HG02870 (cell line): ENCODE measurements around the gene CSK.
"Not testable (repeated sequence)": the region's sequence is repeated elsewhere in the genome, so short reads cannot be mapped to it uniquely, and the experiment has no call there.

Experiments
- ATAC-seq: cut with Tn5 transposase; IDR thresholded peaks from one replicate; pipeline ENCODE4 v1.9.1; 2021; ENCODE audit warnings: mild to moderate bottlenecking, moderate library complexity; ENCODE audit not compliant: unreplicated experiment

The CSK gene

DNA sequence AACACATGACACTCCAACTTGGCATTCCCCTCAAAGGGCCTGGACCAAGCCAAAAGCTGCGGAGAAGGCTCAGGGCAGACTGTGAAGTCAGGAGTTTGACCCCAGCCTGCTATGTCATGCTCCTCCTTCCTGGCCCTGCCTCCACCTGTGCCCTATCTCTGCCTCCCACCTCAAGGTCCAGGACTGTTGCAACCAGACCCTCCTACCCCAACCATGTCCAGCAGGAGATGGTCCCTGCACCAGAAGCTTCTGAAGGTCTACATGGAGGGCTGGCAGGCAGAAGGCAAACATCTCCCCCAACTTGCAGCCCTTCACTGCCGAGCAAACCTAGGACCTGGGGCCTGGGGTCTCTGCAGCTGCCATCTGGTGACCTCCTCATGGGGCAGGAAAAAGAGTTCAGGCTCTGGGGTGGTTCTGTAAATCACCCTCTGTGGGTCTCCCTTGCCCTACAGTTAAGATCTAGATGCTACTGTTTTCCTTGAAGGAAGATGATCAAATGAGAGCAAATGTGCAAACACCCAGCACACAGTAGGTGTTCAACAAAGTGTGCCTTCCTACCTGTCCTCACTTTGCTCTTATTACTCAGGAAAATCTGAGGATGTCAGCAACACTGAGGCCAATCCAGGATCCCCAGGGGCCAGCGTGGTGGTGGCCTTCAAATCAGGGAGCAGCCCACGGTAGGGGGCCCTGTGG lies 11.5 kb upstream of the CSK start:
- ATAC-seq = no peak

DNA sequence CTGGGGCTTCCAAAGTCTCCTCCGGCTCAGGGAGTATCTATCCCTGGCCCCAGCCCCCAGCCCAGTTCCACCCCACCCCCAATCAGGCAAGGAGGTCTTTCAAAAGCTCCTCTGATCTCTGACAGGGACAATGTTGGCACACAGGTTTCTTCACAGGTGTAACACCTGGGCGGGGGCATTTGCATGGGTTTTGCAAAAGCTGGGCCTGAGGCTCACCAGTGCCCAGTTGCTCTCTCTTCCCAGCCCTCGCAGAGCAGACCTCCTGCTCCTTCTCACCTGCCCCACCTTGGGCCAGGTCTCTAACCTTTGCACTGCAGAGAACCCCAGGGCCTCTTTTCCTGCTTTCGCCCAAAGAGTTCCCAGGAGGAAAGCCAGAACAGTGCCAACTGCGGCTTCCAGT lies 8.6 kb upstream of the CSK start:
- no peak for ATAC-seq

DNA sequence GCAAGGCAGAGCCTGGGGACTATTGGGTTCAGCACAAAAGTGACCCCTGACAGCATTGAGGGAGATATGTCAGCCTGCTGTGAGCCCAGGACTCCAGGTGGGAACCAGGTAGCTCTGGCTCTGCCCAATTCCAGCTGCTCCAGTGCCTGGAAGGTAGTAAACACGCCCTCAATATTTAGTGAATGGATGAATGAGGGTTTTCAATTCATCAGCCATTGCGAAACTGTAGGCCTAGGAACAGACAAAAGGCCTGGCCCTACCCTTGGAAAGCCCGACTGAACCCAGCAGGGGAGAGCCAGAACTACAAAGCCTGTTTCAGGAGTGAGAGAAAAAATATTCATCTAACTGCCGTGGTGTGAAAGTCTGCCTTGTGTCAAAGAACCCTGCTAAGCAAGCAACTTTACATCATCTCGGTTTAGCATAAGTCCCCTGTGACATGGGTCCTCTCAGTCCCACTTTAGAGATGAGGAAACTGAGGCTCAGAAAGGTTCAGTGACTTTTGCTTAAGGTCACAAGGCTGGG lies 8.1 kb upstream of the CSK start:
- ATAC-seq = no peak

DNA sequence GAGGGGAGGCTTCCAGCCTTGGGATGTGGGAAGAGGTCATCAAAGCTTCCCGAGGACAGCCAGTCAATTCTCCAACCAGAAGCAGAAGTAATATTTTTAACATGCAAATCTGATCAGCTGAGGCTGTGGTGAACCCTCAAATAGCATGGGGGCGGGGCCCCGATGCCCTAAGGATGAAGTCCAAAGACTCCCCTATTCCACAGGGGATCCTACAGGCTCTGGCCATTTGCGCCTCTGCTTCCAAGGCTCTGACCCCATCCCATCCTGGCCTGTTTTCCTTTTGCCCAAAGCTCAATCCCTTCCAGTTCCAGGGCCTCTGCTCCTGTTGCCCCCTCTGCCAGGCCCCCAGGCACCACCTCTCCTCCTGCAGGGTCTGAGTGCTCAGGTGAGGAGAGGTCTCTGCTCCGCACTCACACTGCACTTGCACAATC lies 6.7 kb upstream of the CSK start:
- ATAC-seq = no peak

DNA sequence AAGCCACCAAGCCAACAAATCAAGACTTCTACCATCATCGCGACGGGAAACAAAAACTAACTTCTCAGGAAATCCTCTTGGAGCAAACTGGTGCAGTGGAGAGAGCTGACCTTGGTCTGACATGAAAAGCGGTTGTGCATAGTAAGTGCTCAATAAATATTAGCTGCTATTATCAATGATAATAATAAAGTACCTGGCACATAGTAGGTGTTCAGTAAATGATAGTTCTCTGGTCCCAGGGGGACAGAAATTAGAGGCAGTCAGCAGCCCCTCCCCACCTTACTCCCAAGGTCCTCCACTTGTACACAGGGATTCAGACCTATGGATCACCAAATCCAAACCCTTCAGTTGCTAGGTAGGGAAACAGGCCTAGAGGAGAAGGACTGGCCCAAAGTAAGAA lies 6.0 kb upstream of the CSK start:
- no peak for ATAC-seq

DNA sequence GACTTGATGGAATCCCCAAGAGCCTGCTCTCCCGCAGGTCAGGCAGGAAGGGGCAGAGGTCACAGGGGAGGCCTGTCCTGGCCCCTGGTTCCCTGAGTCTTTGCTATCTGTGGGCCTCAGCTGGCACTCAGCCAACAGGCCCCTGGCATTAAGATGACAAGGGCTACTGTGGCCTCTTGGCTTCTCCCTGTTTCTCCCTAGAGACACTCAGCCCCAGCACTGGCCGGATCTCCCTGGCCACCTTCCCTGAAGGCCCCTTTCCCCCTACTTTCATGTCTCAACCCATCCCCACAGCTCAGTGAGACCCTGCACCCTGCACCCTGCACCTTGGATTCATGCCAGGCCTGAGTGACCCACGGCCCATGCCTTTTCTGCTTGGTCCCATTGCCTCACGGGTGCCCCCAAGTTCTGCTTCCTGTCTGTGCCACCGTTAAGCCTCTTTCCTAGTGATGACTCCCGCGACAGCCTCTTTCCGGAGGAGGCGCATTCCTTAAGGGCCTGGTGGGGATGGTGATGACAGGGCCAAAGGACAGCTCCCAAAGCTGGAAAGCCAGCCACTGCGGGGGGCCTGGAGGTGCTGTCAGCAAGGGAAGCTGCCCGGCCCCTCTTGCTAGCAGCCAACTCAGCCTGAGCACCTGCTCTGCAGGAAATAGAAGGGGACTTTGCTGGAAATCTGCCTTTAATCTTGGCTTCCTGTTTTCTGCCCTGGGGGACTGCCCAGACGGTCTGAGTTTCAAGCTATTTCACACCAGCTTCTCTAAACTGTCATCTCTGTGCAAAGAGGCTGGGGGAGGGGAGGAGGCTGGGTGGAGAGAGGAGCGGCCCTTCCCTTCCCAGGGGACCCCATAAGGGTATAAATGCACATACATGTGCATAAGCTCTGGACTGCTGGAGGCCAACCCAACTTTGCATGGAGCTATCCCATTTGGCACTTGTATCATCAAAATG lies 4.8 kb upstream of the CSK start:
- peak; percentile 38 for ATAC-seq

DNA sequence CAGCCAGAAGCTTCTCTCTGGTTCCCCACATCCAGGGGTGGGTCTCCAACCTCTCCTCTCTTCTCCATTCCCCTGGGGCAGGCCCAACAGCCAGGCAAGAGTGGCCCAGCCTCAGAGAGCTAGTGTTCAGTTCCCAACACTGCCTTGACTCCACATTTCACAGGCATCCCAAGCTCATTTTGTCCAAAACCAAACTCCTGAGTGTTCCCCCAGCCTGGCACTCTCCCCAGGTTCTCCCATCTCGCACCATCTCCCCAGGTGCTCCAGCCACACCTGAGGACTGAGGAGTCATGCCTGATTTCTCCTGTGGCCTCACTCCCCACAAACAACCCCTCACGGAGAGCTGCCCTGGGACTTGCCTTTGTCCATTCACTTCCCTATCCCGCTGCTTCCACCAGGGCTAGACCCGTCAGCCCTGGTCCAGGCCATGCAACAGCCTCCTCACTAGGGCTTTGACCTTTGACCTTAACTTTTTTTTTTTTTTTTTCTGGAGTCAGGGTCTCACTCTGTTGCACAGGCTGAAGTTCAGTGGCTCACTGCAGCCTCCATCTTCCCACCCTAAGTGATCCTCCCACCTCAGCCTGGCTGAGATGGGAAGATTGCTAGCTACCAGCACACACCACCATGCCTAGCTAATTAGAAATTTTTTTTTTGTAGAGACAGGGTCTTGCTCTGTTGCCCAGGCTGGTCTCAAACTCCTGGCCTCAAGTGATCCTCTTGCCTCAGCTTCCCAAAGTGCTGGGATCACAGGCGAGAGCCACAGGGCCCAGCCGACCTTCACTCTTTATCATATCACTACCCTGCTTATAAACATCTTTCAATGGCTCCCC lies 3.9 kb upstream of the CSK start:
- ATAC-seq = no peak

DNA sequence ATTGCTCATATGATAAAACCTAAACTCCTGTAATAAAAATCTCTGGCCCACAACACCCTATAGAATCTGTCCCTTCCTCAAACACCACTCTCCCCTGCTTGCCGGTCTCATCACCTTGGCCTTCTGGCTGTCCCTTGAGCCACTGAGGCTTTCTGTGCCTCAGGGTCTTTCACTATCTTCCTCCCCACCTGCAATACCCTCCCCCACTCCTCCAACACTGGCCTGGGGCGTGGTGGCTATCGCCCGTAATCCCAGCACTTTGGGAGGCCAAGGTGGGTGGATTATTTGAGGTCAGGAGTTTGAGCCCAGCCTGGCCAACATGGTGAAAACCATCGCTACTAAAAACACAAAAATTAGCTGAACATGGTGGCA lies 3.3 kb upstream of the CSK start:
- no peak for ATAC-seq

DNA sequence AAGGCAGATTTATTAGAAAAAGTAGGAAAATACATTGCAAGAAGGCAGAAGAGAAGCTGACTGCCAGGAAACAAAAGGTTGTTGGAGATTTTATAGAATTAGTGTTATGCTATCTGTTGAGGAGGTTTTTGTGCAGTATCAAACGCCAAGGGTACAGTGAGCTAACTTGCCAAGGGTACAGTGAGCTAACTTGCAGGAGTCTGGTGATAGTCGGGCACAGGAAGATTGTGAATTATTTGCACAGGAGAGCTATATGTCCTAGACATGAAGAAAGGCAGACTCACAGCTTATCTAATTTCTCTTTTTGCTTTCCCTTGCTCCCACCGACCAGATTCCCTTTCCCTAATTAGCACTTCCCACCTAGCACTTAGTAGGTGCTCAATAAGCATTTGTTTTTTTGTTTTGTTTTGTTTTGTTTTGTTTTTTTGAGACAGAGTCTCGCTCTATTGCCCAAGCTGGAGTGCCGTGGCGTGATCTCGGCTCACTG lies 2.7 kb upstream of the CSK start:
- ATAC-seq = no peak

DNA sequence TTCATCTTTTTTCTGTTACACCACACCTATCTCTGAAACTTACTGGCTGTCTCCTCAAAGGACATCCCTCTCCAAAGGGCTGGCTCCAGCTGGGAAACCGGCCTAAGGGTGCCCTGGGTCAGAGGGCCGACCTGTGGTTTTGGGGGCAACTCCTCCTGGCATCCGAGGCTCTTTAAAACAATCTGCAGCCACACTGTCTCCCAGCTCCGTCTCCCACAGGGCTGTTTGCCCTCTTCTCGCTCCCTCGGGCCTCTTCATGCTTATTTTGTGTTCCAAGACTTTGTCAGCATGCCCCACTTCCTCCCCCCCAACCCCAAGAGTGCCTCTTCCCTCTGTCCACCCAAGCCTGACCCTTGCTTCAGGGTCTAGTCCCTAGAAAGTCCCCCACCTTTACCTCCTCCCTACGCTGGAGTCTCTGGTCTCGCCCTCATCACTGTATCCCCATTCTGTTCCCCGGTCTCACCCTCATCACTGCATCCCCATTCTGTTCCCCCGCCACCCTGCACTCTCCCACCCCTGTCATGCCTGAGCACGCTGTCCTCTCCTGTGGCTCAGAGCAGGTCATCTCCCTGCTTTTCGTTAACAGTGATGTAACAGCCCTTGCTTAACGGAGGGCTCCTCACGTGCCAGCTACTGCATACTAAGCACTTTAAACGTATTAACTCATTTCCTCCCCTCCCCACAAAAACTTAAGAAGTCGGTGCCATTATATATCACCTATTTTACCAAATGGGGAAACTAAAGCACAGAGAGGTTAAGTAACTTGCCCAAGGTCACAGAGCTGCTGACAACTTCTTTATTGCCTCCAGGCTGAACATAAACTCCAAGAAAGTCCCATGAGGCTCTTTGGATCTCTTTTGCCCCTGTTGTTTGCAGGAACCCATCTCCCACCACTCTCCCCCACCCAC lies 1.1 kb upstream of the CSK start:
- ATAC-seq = no peak

DNA sequence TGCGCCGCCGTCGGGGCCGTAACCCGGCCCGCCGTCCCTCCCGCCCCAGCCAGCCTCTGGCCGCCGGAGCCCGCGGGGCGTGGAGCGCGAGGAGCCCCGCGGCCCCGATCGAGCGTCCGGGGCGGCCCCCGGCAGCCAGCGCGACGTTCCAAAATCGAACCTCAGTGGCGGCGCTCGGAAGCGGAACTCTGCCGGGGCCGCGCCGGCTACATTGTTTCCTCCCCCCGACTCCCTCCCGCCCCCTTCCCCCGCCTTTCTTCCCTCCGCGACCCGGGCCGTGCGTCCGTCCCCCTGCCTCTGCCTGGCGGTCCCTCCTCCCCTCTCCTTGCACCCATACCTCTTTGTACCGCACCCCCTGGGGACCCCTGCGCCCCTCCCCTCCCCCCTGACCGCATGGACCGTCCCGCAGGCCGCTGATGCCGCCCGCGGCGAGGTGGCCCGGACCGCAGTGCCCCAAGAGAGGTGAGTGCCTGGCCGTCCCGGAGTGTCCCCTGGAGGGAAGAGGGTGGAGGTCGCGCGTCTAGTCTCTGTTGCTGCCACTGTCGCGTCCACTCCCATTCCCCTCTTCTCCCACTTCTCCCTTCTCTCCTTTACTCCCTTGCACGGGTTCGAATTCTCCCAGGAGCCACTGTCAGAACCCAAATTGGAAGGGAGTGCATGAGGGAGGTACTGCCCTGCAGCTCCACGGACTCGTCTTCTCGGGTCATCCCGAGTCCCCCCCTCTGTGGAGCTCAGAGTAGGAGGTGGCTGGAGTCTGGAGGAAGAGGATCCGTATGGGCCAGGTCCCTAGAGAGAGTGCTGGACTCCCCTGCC lies 585 bp downstream of the CSK start:
- peak; percentile 1 for ATAC-seq

DNA sequence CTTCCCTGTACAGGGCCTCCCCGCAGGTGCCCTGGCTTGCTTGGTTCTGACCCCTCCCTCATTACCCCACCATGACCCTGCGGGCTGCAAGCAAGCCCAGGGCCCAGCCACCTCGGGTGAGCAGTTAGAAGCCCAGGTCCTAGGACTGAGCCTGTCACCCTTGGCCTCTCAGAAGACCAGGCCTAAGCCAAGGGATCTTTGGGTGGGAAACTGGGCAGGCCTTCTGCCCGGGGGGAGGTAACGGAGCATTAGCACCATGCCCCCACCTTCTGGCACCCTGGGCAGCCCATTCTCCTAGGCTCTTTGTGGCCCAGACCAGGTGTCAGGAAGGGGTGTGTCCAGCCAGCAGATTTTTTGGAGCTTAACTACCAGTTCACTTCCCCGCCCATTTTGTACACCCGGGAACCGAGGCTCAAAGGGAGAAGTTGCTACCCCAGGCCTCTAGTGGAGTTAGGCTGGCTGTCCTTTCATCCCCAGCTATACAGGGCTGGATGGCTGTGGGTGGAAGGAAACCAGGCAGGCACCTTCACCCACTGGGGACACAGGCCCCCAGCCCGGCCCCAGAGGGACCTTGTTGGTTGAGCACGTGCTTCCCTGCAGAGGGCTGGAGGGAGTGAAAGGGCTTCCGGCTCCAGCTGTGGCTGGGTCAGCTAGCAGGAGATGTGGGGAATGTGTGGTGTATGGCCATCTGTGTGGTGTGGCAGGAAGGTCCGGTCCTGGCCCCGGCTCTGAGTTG lies 1.4 kb downstream of the CSK start:
- no peak for ATAC-seq

DNA sequence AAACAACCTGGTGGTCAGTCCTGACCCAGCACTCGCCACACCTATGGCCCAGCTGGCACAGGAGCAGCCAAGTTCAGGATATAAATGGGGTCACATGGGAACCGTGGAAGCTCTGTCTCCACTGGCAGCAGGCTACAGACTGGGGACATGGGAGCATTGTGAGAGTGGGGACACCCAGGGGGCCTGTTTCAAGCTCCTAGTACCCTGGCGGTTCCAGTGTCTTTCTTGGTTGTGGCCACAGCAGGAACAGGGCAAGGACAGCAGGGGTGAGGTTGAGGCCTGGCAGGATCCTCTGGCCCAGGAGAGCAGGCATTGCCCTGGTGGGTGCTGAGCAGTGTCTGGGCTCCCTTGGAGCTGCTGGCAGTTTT lies 1.9 kb downstream of the CSK start:
- no peak for ATAC-seq

DNA sequence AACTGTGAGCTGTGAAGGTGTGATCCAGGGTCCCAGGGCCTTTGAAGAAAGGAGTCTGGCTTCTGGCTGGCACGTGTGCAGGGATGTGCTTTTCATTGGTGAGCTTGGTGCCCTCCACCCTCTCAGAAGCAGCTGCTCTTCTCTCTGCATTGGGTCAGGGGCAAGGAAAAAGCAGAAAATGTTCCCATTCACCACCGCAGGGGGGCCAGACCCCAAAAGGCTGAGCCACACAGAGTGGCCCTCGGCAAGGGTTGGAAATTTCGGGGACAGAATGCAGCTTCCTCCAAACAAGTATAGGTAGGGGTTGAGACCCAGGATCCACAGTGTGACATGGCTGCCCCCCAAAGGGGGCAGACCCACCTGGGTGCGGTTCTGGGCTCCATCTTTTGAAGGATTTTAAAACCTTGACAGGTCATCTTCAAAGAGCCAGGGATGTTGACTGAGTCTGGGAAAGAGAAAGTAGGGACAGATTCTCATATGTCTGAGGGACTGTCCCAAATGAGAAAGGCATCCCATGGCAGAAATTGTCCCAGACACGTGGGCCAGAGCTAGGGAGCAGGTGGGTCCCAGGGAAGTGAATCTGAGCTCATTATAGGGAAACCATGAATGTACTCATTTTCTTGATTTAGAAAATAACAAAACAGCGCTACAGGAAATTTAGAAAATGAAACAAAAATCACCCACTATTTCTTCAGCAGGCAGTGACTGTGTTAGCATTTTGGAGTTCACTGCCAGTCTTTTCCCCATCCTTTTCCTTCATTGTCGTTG lies 2.7 kb downstream of the CSK start:
- ATAC-seq = no peak

DNA sequence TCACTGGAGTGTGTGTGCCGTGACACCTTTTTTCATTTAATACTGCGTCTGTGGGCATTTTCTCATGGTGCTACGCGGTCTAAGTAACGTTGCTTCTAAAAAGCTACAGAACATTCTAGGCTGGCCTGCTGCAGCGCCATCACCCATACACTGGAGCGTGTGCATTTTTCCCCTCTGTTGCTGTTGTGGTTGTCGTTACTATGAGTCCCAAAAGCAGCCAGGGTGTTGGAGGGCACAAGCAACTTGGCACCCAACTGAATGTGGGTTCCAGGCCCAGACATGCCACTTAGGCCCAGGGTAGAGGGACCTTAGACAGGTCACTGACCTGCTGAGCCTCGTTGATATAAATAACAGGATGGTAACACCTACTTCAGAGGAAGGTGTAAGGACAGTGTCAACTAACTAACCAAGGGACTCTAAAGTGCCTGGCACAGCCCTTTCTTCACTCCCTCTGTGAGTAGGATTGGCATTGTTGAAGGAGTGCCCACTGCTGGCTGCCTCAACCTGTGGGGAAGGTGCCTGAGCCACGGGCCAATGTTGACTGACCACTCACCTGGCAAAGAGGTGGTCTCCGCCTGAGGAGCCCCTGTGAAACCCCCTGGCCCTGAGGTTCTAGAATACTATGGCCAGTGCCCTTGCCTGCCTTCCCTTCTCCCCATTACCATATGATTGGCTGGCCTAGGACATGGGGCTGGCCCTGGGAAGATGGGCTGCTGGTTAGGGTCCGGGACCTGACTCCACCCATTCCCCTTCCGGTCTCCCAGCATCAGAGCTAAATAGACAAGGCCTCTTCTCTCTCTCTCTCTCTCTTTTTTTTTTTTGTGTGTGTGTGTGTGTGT lies 3.5 kb downstream of the CSK start:
- no peak for ATAC-seq

DNA sequence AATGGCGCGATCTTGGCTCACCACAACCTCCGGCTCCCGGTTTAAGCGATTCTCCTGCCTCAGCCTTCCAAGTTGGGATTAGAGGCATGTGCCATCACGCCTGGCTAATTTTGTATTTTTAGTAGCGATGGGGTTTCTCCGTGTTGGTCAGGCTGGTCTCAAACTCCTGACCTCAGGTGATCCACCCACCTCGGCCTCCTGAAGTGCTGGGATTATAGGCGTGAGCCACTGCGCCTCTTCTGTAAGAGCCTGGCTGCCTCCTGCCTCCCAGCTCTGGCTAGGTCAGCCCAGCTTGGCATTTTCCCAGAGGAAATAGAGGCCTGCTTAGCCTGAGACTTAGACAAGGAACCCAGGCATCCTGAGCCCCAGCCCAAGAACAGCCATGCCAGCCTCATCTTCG lies 4.2 kb downstream of the CSK start:
- not testable (repeated sequence) for ATAC-seq
